Neural crest cell (in vitro differentiated cells): Measurements from ENCODE around the gene PRKCD. TPM values are rescaled to one million over a fixed set of nuclear protein-coding genes. Genes with fewer than 3 reads are reported as not detected.

Experiments used
- DNase-seq: peaks from one replicate; pipeline ENCODE4 v3.0.0; 2021; ENCODE audit warnings: low read depth, mixed read lengths, low spot score
- H3K27ac Mint-ChIP-seq: one replicate; pipeline ENCODE4 v1.8.0; 2021; ENCODE audit warnings: mild to moderate bottlenecking, mixed read lengths; ENCODE audit not compliant: unreplicated experiment
- H3K27me3 Mint-ChIP-seq: 2 replicates; pipeline ENCODE4 v1.8.0; 2021; ENCODE audit warnings: low read depth, mild to moderate bottlenecking, mixed read lengths
- H3K36me3 Mint-ChIP-seq: 2 replicates; pipeline ENCODE4 v1.8.0; 2021; ENCODE audit warnings: low read depth, mild to moderate bottlenecking, mixed read lengths
- H3K4me1 Mint-ChIP-seq: 2 replicates; pipeline ENCODE4 v1.8.0; 2021; ENCODE audit warnings: mixed read lengths
- H3K4me3 Mint-ChIP-seq: one replicate; pipeline ENCODE4 v1.8.0; 2021; ENCODE audit warnings: mild to moderate bottlenecking, mixed read lengths
- H3K9me3 Mint-ChIP-seq: 2 replicates; pipeline ENCODE4 v1.8.0; 2021; ENCODE audit warnings: mixed read lengths
- total RNA-seq: library from RNA; stranded (reverse); gene quantifications from 2 replicates; pipeline ENCODE4 v1.2.1, GENCODE V29; 2021
- TF ChIP-seq, protein P1 (sequence below): fragments of 200-600 bp; sonication (generic); conservative IDR thresholded peaks from 2 replicates; pipeline ENCODE4 v1.5.0; 2021; ENCODE audit warnings: antibody characterized with exemption, mild to moderate bottlenecking

PRKCD gene
- total RNA-seq, 1 donor from 2014 or later = 10.8 TPM

DNA sequence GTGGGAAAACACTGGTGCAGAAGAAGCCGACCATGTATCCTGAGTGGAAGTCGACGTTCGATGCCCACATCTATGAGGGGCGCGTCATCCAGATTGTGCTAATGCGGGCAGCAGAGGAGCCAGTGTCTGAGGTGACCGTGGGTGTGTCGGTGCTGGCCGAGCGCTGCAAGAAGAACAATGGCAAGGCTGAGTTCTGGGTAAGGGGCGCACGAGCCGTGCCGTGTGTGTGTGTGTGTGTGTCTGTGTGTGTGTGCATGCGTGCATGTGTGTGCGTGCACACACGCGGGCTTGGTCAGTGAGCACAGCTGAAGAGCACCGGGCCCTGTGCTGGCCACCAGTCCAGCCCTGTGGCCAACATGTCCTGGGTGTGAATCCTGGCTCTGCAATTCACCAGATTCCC is 18.6 kb downstream of the PRKCD start:
- Mint-ChIP-seq H3K27ac (peak overlapping the region; percentile 59), H3K9me3 (no peaks in the 10 kb centered on the region)
- DNase-seq = no peak

DNA sequence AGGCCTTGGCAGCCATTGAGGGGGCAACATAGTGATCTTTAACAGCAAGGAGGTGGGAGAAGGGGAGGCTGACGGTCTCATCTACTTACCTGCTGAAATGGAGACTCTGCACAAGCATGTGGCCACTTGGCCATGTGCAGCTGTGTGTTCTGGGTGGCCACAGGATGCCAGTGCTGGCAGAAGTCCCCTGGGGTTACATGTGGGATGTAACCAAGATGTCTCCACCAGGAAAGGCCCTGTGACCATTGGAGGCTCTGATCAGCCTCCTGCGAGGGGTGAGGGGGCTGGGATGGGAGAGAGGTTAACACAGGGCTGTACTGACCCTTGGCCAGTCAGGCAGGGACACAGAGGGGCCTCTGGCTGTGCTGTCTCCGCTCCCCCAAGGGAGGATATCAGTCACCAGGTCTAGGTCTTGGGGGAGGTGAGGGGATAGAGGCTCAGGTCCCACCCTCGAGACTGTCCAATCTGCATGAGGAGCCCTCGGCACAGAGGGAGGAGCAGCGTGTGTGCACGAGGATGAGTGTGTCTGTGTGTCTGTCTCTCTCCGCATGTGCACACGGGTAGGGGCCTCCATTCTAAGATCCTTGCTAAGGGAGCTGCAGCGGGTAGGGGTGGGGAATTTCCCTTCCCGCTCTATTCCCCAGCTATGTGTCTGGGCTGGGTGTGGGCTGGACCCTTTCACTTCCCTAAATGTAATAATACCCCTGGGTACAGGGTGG is 19.5 kb downstream of the PRKCD start:
- Mint-ChIP-seq H3K27ac (no peak overlapping the region), H3K4me1 (peaks cover 13% of the 10 kb centered on the region), H3K4me3 (no peak overlapping the region), H3K9me3 (no peaks in the 10 kb centered on the region), H3K36me3 (no peaks in the 10 kb centered on the region), H3K27me3 (no peaks in the 10 kb centered on the region)
- TF ChIP-seq, protein P1, sequence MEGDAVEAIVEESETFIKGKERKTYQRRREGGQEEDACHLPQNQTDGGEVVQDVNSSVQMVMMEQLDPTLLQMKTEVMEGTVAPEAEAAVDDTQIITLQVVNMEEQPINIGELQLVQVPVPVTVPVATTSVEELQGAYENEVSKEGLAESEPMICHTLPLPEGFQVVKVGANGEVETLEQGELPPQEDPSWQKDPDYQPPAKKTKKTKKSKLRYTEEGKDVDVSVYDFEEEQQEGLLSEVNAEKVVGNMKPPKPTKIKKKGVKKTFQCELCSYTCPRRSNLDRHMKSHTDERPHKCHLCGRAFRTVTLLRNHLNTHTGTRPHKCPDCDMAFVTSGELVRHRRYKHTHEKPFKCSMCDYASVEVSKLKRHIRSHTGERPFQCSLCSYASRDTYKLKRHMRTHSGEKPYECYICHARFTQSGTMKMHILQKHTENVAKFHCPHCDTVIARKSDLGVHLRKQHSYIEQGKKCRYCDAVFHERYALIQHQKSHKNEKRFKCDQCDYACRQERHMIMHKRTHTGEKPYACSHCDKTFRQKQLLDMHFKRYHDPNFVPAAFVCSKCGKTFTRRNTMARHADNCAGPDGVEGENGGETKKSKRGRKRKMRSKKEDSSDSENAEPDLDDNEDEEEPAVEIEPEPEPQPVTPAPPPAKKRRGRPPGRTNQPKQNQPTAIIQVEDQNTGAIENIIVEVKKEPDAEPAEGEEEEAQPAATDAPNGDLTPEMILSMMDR = no peak
- no peak for DNase-seq

More for the DNA sequence above, 18.6 kb downstream of the PRKCD start:
- Mint-ChIP-seq H3K4me1 (peaks cover 13% of the 10 kb centered on the region), H3K36me3 (no peaks in the 10 kb centered on the region), H3K27me3 (no peaks in the 10 kb centered on the region), H3K4me3 (no peak overlapping the region)
- TF ChIP-seq, protein P1 = no peak

DNA sequence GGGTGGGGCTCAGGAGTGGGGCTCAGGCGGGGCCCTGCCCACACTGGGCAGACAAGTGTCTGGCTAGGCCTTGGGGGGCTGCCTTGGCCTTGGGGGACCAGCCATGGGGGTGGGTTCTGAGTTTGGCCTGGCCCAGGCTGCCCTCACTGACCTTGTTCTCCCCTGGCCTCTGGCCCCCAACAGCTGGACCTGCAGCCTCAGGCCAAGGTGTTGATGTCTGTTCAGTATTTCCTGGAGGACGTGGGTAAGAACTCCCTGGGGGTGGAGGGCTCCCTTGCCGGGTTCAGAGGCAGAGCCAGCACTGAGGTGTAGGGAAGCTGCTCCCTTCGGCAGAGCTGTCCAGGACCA is 20.0 kb downstream of the PRKCD start:
- Mint-ChIP-seq H3K27ac (no peak overlapping the region), H3K4me3 (no peak overlapping the region), H3K36me3 (no peaks in the 10 kb centered on the region), H3K27me3 (no peaks in the 10 kb centered on the region), H3K4me1 (peaks cover 13% of the 10 kb centered on the region), H3K9me3 (no peaks in the 10 kb centered on the region)
- TF ChIP-seq, protein P1 = no peak
- DNase-seq = no peak

DNA sequence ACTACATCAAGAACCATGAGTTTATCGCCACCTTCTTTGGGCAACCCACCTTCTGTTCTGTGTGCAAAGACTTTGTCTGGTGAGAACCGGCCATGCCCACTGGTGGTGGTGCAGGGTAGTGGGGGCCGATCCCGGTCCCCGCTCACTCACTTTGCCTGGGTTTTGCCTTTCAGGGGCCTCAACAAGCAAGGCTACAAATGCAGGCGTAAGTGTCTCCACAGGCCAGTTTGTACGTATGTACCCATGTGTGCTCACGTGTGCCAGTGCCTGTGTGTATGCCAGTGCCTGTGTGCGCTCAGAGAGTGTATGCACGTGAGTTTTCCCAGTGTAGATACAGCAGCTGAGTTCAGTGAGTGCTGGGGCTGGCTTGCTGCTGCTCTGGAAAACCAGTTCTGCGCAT is 20.5 kb downstream of the PRKCD start:
- no peaks in the 10 kb centered on the region for H3K27me3 Mint-ChIP-seq
- no peak overlapping the region for H3K4me3 Mint-ChIP-seq
- no peaks in the 10 kb centered on the region for H3K36me3 Mint-ChIP-seq
- H3K4me1 Mint-ChIP-seq = peaks cover 13% of the 10 kb centered on the region
- TF ChIP-seq, protein P1 = no peak
- DNase-seq = no peak
- H3K9me3 Mint-ChIP-seq = no peaks in the 10 kb centered on the region
- no peak overlapping the region for H3K27ac Mint-ChIP-seq

DNA sequence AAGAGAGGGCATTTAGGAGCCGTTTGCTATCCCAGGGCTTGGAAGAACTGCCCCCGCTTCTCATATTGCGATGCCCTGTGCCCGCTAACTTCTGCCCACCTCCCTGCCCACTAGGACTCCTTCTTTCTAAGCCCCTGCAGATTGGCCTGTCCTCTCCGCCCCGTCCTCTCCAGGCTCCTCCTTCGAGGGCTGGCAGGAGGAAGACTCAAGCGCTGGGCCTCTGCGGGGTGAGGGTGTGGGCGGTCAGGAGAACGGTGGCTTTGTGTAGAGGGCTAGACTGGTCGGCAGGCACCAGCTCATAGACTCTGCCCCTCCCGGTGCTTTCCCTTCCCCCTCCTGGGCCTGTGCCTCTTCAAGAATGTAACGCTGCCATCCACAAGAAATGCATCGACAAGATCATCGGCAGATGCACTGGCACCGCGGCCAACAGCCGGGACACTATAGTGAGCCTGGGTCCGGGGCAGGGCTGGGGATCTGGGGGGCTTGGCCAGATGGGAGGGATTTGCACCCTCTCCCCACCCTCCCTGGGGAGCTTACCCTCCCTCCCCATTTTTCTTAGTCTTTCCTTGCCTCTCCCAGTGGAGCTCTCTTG is 21.9 kb downstream of the PRKCD start:
- Mint-ChIP-seq H3K27me3 (no peaks in the 10 kb centered on the region), H3K4me3 (no peak overlapping the region), H3K36me3 (no peaks in the 10 kb centered on the region), H3K4me1 (peaks cover 13% of the 10 kb centered on the region), H3K9me3 (no peaks in the 10 kb centered on the region), H3K27ac (no peak overlapping the region)
- no peak for DNase-seq
- TF ChIP-seq, protein P1 = no peak
